ENCODE measurements around the gene AATK. TPM values are rescaled to one million over a fixed set of nuclear protein-coding genes. Genes with fewer than 3 reads are reported as not detected.

AATK gene
- total and polyA plus RNA-seq, 8 donors: 13.3 to 48.5 (median 19.4) TPM

- DNase-seq (no peak), ATAC-seq (no peak)
- Histone ChIP-seq H3K4me1 (peaks cover 6 to 27% of the 10 kb centered on the region in 2 donors), H3K4me3 (no peak overlapping the region), H3K9me3 (no peaks in the 10 kb centered on the region), H3K36me3 (no peaks in the 10 kb centered on the region), H3K27ac (no peak overlapping the region), H3K27me3 (no peaks in the 10 kb centered on the region)
- no peak for TF ChIP-seq CTCF (IDR thresholded peaks at IDR 0.05)
- intact Hi-C loops (cut with DNase I): no loop called here
These were observed 21.6 kb downstream of the AATK start for GRCh38 chr17:81144423-81144781.

- Histone ChIP-seq H3K36me3 (no peaks in the 10 kb centered on the region), H3K4me3 (no peak overlapping the region), H3K27me3 (no peaks in the 10 kb centered on the region), H3K4me1 (peaks cover 6 to 22% of the 10 kb centered on the region in 2 donors), H3K27ac (no peak overlapping the region), H3K9me3 (no peaks in the 10 kb centered on the region)
- ATAC-seq: no peak
- no peak for TF ChIP-seq CTCF (IDR thresholded peaks at IDR 0.05)
- no peak for DNase-seq
- intact Hi-C loops (cut with DNase I): loop anchor here in 1 of 2 donors (2.0 kb wide), 1 partner anchor 57 kb away; no protein-coding TSS in a partner anchor
These were observed 22.2 kb downstream of the AATK start for GRCh38 chr17:81143717-81144422.

- intact Hi-C loops (cut with DNase I): loop anchor here in 1 of 2 donors (2.0 kb wide), 1 partner anchor 58 kb away; no protein-coding TSS in a partner anchor
- no peak for TF ChIP-seq CTCF (IDR thresholded peaks at IDR 0.05)
- Histone ChIP-seq H3K27me3 (no peaks in the 10 kb centered on the region), H3K27ac (no peak overlapping the region), H3K9me3 (no peaks in the 10 kb centered on the region), H3K36me3 (no peaks in the 10 kb centered on the region), H3K4me1 (peaks cover 6 to 17% of the 10 kb centered on the region in 2 donors), H3K4me3 (no peak overlapping the region)
- DNase-seq (no peak), ATAC-seq (peak; percentile 37)
These were observed 22.9 kb downstream of the AATK start for GRCh38 chr17:81143200-81143527.

- Histone ChIP-seq H3K36me3 (no peaks in the 10 kb centered on the region), H3K27ac (no peak overlapping the region), H3K4me3 (no peak overlapping the region), H3K4me1 (peaks cover 6 to 17% of the 10 kb centered on the region in 2 donors), H3K27me3 (no peaks in the 10 kb centered on the region), H3K9me3 (no peaks in the 10 kb centered on the region)
- ATAC-seq: peak; percentile 91
- peak; percentile 40 to 67 for TF ChIP-seq CTCF (IDR thresholded peaks at IDR 0.05)
- peak in 3 of 4 donors; percentile 59 to 91 (median 82) for DNase-seq
- intact Hi-C loops (cut with DNase I): loop anchor here in 1 of 2 donors (2.0 kb wide), 1 partner anchor 58 kb away; no protein-coding TSS in a partner anchor
These were observed 23.5 kb downstream of the AATK start for GRCh38 chr17:81142301-81143199.

- H3K27ac ChIP-seq: no peak overlapping the region
- ATAC-seq (no peak), DNase-seq (no peak)
- no peaks in the 10 kb centered on the region for H3K36me3 ChIP-seq
- intact Hi-C loops (cut with DNase I): no loop called here
- TF ChIP-seq CTCF (IDR thresholded peaks at IDR 0.05): no peak
- no peak overlapping the region for H3K4me3 ChIP-seq
- no peaks in the 10 kb centered on the region for H3K27me3 ChIP-seq
- H3K4me1 ChIP-seq: peaks cover 6 to 17% of the 10 kb centered on the region in 2 donors
- no peaks in the 10 kb centered on the region for H3K9me3 ChIP-seq
These were observed 25.3 kb downstream of the AATK start for GRCh38 chr17:81140695-81141094.

Measured in left lung (tissue), 10 donors.